Frontal cortex (tissue), 4 donors: ENCODE data around the gene NCAN. TPM values are rescaled to one million over a fixed set of nuclear protein-coding genes. Genes with fewer than 3 reads are reported as not detected.

ENCODE experiments used
- DNase-seq, 2 donors: peaks; one replicate each; pipeline ENCODE4 v3.0.0; 2012; ENCODE audit warnings: low spot score in 2 of 2
- FAIRE-seq: peaks from 2 replicates; lab custom pipeline; 2012; peaks lifted over from hg19 to GRCh38; lab: Jason Lieb, UNC
- small RNA-seq: library from RNA; depleted of rRNA; stranded (forward); fragments of <200 nt; gene quantifications from one replicate; pipeline ENCODE3, GENCODE V24; 2014
- total RNA-seq: library from RNA; depleted of rRNA; stranded (reverse); fragments of >200 nt; gene quantifications from one replicate; pipeline ENCODE4 v1.2.3, GENCODE V29; 2014
- donor health status: control.
- donor health status: control.
- donor health status: control.

NCAN gene
- total RNA-seq, 1 donor from 2014 or later = 162 TPM

- no peak for FAIRE-seq
- DNase-seq = peak; percentile 17 to 27
These were observed 62.4 kb downstream of the NCAN start for GRCh38 chr19:19274146-19274545.

- FAIRE-seq (no peak), DNase-seq (peak; percentile 12 to 20)
These were observed 63.2 kb downstream of the NCAN start for GRCh38 chr19:19274716-19275565.

GRCh38 chr19:19276386-19276785 lies 64.6 kb downstream of the NCAN start:
- DNase-seq (no peak), FAIRE-seq (no peak)

- FAIRE-seq (no peak), DNase-seq (no peak)
These were observed 65.1 kb downstream of the NCAN start for GRCh38 chr19:19276851-19277250.

- no peak for FAIRE-seq
- DNase-seq = no peak
These were observed 66.6 kb downstream of the NCAN start for GRCh38 chr19:19278315-19278714.

- no peak for DNase-seq
- FAIRE-seq = no peak
These were observed 67.4 kb downstream of the NCAN start for GRCh38 chr19:19279062-19279612.

GRCh38 chr19:19279853-19280252 lies 68.1 kb downstream of the NCAN start:
- FAIRE-seq (no peak), DNase-seq (no peak)

- DNase-seq = peak in 1 of 2 donors; percentile 63
- FAIRE-seq = no peak
These were observed 68.8 kb downstream of the NCAN start for GRCh38 chr19:19280561-19280960.

GRCh38 chr19:19285686-19286085 lies 73.9 kb downstream of the NCAN start:
- DNase-seq (no peak), FAIRE-seq (no peak)

- FAIRE-seq (no peak), DNase-seq (no peak)
These were observed 80.8 kb downstream of the NCAN start for GRCh38 chr19:19292607-19293006.

- DNase-seq = no peak
- FAIRE-seq = no peak
These were observed 83.2 kb downstream of the NCAN start for GRCh38 chr19:19294914-19295313.

- DNase-seq (peak in 1 of 2 donors; percentile 6), FAIRE-seq (no peak)
These were observed 85.4 kb downstream of the NCAN start for GRCh38 chr19:19296953-19297689.

GRCh38 chr19:19297759-19298158 lies 86.0 kb downstream of the NCAN start:
- DNase-seq (peak in 1 of 2 donors; percentile 7), FAIRE-seq (no peak)

GRCh38 chr19:19300613-19301012 lies 88.9 kb downstream of the NCAN start:
- FAIRE-seq (no peak), DNase-seq (no peak)

Small RNA genes lying within 50 kb of the gene (small RNA-seq; reads per million reads assigned to genes)
- not detected for gene RNU6-1028P

Other genes with a start within 250 kb of the NCAN start
- gene SUGP2, start 178.4 kb upstream of the NCAN start, total RNA-seq = 90.5 TPM
- gene ARMC6, start 178.4 kb upstream of the NCAN start, total RNA-seq = 56.3 TPM
- 10.2 TPM for gene SLC25A42, start 148.0 kb upstream of the NCAN start, total RNA-seq
- gene TMEM161A, start 73.5 kb upstream of the NCAN start, total RNA-seq = 8.6 TPM
- gene MEF2B, start 41.7 kb upstream of the NCAN start, total RNA-seq = not detected
- 28.1 TPM for gene BORCS8, start 19.8 kb upstream of the NCAN start, total RNA-seq
- 18.3 TPM for gene RFXANK, start 19.7 kb upstream of the NCAN start, total RNA-seq
- gene NR2C2AP, start 8.5 kb upstream of the NCAN start, total RNA-seq = 9.0 TPM
- gene TM6SF2, start 61.3 kb downstream of the NCAN start, total RNA-seq = 0.41 TPM
- gene SUGP1, start 108.6 kb downstream of the NCAN start, total RNA-seq = 22.8 TPM
- 20.8 TPM for gene MAU2, start 108.9 kb downstream of the NCAN start, total RNA-seq
- gene GATAD2A, start 193.7 kb downstream of the NCAN start, total RNA-seq = 7.7 TPM